Endothelial cell of umbilical vein (primary cell): ENCODE data around the gene SLC9B1. TPM values are rescaled to one million over a fixed set of nuclear protein-coding genes. Genes with fewer than 3 reads are reported as not detected.
A peak's percentile ranks its signal among the peaks of the same experiment; 100 is the strongest.

Experiments
- Bru-seq: library from RNA; stranded (reverse); fragments of 400-500 nt; gene quantifications from one replicate; lab custom pipeline; 2021; lab: Mats Ljungman, UMichigan
- BruChase-seq, 2 experiments: library from RNA; stranded (reverse); fragments of 400-500 nt; gene quantifications; one replicate each; lab custom pipeline; 2021; lab: Mats Ljungman, UMichigan
- BruUV-seq: library from RNA; stranded (reverse); fragments of 400-500 nt; replicated peaks from 2 replicates; lab custom pipeline; 2021; lab: Mats Ljungman, UMichigan
- CTCF ChIA-PET: fragments of 300-600, 350-600 bp; sonication (Branson Sonifier 250); formaldehyde crosslinking; loops from one replicate; lab custom pipeline; 2021; ENCODE audit warnings: antibody characterized with exemption, inconsistent platforms; lab: Charles Lee
- POLR2A ChIA-PET: fragments of 300-600, 350-600 bp; sonication (Branson Sonifier 250); formaldehyde crosslinking; loops from one replicate; lab custom pipeline; 2021; ENCODE audit warnings: antibody characterized with exemption, inconsistent platforms; lab: Charles Lee
- DNase-seq: peaks from one replicate; pipeline ENCODE4 v3.0.0-alpha.2; 2011; ENCODE audit warnings: low read depth, low spot score
- FAIRE-seq: peaks from 2 replicates; lab custom pipeline; 2011; peaks lifted over from hg19 to GRCh38; lab: Jason Lieb, UNC
- H2AFZ ChIP-seq: 2 replicates; pipeline ENCODE4 v1.6.0; 2012; ENCODE audit warnings: low read depth, low read length, control low read depth, inconsistent platforms
- H3K27ac ChIP-seq: 2 replicates; pipeline ENCODE4 v1.5.1; 2011; ENCODE audit warnings: low read depth, mild to moderate bottlenecking, control low read depth, low read length, moderate library complexity; ENCODE audit not compliant: insufficient read depth
- H3K27me3 ChIP-seq, 2 experiments: 2 replicates each; pipeline versions ENCODE4 v1.6.0 to v1.6.1; 2011; ENCODE audit warnings: low read length in 2 of 2, mixed read lengths in 1 of 2; ENCODE audit not compliant: control insufficient read depth in 2 of 2, insufficient read depth in 2 of 2
- H3K36me3 ChIP-seq, 2 experiments: 2 replicates in 1 of 2; 3 replicates in 1 of 2; pipeline ENCODE4 v1.5.1; 2011; ENCODE audit warnings: low read length in 2 of 2, mild to moderate bottlenecking in 1 of 2, moderate library complexity in 1 of 2; ENCODE audit not compliant: control insufficient read depth in 2 of 2, insufficient read depth in 2 of 2; ENCODE audit errors: extremely low read depth in 1 of 2
- H3K4me1 ChIP-seq: 3 replicates; pipeline ENCODE4 v1.5.1; 2011; ENCODE audit warnings: mild to moderate bottlenecking, low read length; ENCODE audit not compliant: control insufficient read depth, insufficient read depth; ENCODE audit errors: extremely low read depth
- H3K4me2 ChIP-seq: 2 replicates; pipeline ENCODE4 v1.6.1; 2011; ENCODE audit warnings: low read length, control low read depth, mixed read lengths; ENCODE audit not compliant: insufficient read depth
- H3K4me3 ChIP-seq, 3 experiments: fragments of 200-600 bp in 1 of 3; sonication (generic), shearing (Covaris generic) in 1 of 3; replicated peaks in 1 of 3; 2 replicates each; pipeline ENCODE4 v1.5.1; 2011 to 2016; ENCODE audit warnings: control low read depth in 3 of 3, low read length in 3 of 3, mild to moderate bottlenecking in 2 of 3, inconsistent platforms in 1 of 3, low read depth in 1 of 3, moderate library complexity in 1 of 3; ENCODE audit not compliant: insufficient read depth in 1 of 3
- H3K79me2 ChIP-seq: 2 replicates; pipeline ENCODE4 v1.6.0; 2012; ENCODE audit warnings: low read length, inconsistent platforms; ENCODE audit not compliant: control insufficient read depth, insufficient read depth
- H3K9ac ChIP-seq: replicated peaks from 2 replicates; pipeline ENCODE3; 2011; ENCODE audit warnings: low read length, control low read depth; ENCODE audit not compliant: insufficient read depth; ENCODE audit errors: extremely low read depth
- H3K9me1 ChIP-seq: replicated peaks from 3 replicates; pipeline ENCODE4 v1.6.0; 2011; ENCODE audit warnings: mild to moderate bottlenecking, low read length; ENCODE audit not compliant: control insufficient read depth, insufficient read depth; ENCODE audit errors: extremely low read depth
- H3K9me3 ChIP-seq: replicated peaks from 2 replicates; pipeline ENCODE4 v1.5.1; 2012; ENCODE audit warnings: low read length, inconsistent platforms; ENCODE audit not compliant: control insufficient read depth, insufficient read depth
- H4K20me1 ChIP-seq: replicated peaks from 2 replicates; pipeline ENCODE3; 2011; ENCODE audit warnings: mild to moderate bottlenecking, low read length; ENCODE audit not compliant: control insufficient read depth, insufficient read depth; ENCODE audit errors: extremely low read depth
- EZH2 ChIP-seq: IDR thresholded peaks from 2 replicates; pipeline ENCODE4 v1.6.1; 2012; ENCODE audit warnings: borderline replicate concordance, low read depth, mild to moderate bottlenecking, moderate library complexity, low read length, inconsistent platforms; ENCODE audit not compliant: severe bottlenecking
- FOS ChIP-seq: IDR thresholded peaks from 2 replicates; pipeline ENCODE4 v1.6.1; 2011; ENCODE audit warnings: mild to moderate bottlenecking, low read length, moderate library complexity, borderline replicate concordance; ENCODE audit not compliant: insufficient read depth
- POLR2A ChIP-seq: IDR thresholded peaks from 2 replicates; pipeline ENCODE4 v1.6.1; 2012; ENCODE audit warnings: low read depth, mild to moderate bottlenecking, control low read depth, low read length
- POLR2AphosphoS5 ChIP-seq: IDR thresholded peaks from 2 replicates; pipeline ENCODE4 v1.6.1; 2012; ENCODE audit warnings: low read depth, mild to moderate bottlenecking, control low read depth, low read length, moderate library complexity; ENCODE audit not compliant: insufficient read depth
- dilution Hi-C: fragments of 300-500 bp; cut with MboI; formaldehyde crosslinking; loops from one replicate; pipeline ENCODE4 v1.15.0; 2019; ENCODE audit warnings: low sequenced_read_pairs; ENCODE audit not compliant: extremely low pct_ligation_motif_present
- intact Hi-C: fragments of 100-400 bp; cut with micrococcal nuclease; formaldehyde crosslinking; loops from one replicate; pipeline ENCODE4 v1.10.0; 2022
- long read RNA-seq: library from polyadenylated mRNA; stranded (forward); transcript quantifications from one replicate; pipeline ENCODE4 v2.0.0, GENCODE V29; 2021
- polyA minus RNA-seq, 3 experiments: library from RNA; depleted of rRNA, polyadenylated mRNA; stranded (reverse); fragments of >200 nt; gene quantifications; 1 replicate in 1 of 3; 2 replicates in 2 of 3; pipeline ENCODE4 v1.2.3, GENCODE V29; 2011
- polyA plus RNA-seq, 4 experiments: library from polyadenylated mRNA; depleted of rRNA in 3 of 4; stranded (reverse) in 3 of 4; unstranded in 1 of 4; fragments of >200 nt; gene quantifications; 2 replicates each; pipeline versions ENCODE4 v1.2.1 to v1.2.3, GENCODE V29; 2011 to 2012; ENCODE audit warnings: missing spikeins in 1 of 4
- total RNA-seq: library from RNA; stranded (reverse); gene quantifications from 2 replicates; pipeline ENCODE4 v1.2.3, GENCODE V29; 2021
- TF ChIP-seq, protein P1 (sequence below), 2 donors: IDR thresholded peaks; 1 replicate in 1 of 2; 2 replicates in 1 of 2; pipeline ENCODE4 v1.5.1; 2011; ENCODE audit warnings: low read length in 2 of 2, mild to moderate bottlenecking in 2 of 2, moderate library complexity in 2 of 2, control low read depth in 1 of 2, inconsistent platforms in 1 of 2, low read depth in 1 of 2; ENCODE audit not compliant: insufficient read depth in 1 of 2; ENCODE audit errors: extremely low read depth in 1 of 2
- TF ChIP-seq, protein P2 (sequence below): IDR thresholded peaks from 2 replicates; pipeline ENCODE4 v1.6.1; 2011; ENCODE audit not compliant: insufficient read depth, insufficient read length

The SLC9B1 gene, protein sequence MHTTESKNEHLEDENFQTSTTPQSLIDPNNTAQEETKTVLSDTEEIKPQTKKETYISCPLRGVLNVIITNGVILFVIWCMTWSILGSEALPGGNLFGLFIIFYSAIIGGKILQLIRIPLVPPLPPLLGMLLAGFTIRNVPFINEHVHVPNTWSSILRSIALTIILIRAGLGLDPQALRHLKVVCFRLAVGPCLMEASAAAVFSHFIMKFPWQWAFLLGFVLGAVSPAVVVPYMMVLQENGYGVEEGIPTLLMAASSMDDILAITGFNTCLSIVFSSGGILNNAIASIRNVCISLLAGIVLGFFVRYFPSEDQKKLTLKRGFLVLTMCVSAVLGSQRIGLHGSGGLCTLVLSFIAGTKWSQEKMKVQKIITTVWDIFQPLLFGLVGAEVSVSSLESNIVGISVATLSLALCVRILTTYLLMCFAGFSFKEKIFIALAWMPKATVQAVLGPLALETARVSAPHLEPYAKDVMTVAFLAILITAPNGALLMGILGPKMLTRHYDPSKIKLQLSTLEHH
- 0.49 TPM in 1 of 2 replicates, not detected in the other for total RNA-seq
- 0.19 TPM in 2 replicates for polyA plus RNA-seq
- 0.07 and 0.12 TPM in 2 replicates for polyA plus RNA-seq (2011; cell fraction: cytosol; rRNA removed)
- 0.35 and 0.36 TPM in 2 replicates for polyA plus RNA-seq (2011; cell fraction: nucleus; rRNA removed)
- 0.20 TPM in 1 of 2 replicates, not detected in the other for polyA plus RNA-seq (2012)
- 0.76 and 0.97 TPM in 2 replicates for polyA minus RNA-seq
- polyA minus RNA-seq (2011; cell fraction: cytosol; rRNA and poly(A)+ RNA removed): not detected
- polyA minus RNA-seq (2011; cell fraction: nucleus; rRNA and poly(A)+ RNA removed): 0.96 and 1.3 TPM in 2 replicates
- percentile 23 among the genes with signal in this experiment for Bru-seq, nascent RNA
- BruChase-seq, experiment 1, labeled RNA remaining after a 6-hour chase: percentile 35 among the genes with signal in this experiment
- BruChase-seq, experiment 2, labeled RNA remaining after a 2-hour chase: percentile 26 among the genes with signal in this experiment
- long read RNA-seq, partial matches to known transcripts: 0 of 1 reads
- long read RNA-seq, other reads (novel, unspliced or antisense): 1 of 1 reads

DNA sequence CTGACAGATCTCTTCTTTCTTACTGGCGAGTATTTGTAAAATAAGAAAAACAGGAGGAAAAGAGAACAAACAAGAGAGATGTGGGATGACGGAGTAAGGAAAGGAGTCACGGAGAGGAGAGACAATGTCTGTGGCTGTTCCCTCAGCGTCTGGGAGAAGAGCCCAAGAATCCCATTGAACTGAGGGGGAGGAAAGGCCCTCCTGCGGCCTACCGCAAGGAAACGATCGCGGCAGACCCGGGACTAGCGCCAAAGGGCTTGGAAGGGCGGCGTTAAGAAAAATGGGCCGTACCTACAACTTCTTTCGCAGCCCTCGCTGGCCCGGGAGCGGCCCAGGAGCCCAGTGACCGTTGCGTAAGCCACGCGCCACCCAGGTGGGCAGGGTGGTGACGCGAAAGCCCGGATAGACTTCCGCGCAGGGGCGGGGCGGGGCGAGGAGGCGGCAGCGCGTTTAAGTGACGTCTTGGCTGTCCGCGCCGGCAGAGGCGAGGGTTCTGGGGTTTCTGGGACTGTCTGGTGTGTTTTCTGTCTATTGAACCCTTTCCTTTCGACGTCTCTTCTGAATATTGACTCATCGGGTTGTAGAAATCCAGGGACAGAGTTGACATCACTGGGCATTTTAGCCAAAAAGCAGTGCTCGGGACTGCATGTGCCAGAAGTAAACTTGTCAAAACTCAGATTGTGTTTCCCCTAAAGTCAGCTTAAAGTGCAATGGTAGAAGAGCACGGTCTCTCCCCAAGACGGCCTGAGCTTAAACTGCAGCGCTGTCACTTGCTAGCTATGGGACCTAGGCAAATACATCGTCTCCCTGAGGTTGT lies at the start of gene SLC9B1:
Gene SLC9B1 (minus strand): TSS at position 398 of the 817 bp plus-strand sequence. CDS start 27,994 bp downstream, outside the sequence.
- peak within 1 kb of the TSS; percentile 93 for H3K9ac ChIP-seq
- no peaks in the 10 kb centered on the region for H4K20me1 ChIP-seq
- H2AFZ ChIP-seq: peak within 1 kb of the TSS; percentile 98
- ChIA-PET POLR2A (interaction anchor here (0.7 kb wide), 1 partner anchor 24 kb away, joined by 4 read pairs; no protein-coding TSS in a partner anchor), CTCF (interaction anchor here (1.2 to 1.8 kb wide), 2 partner anchors 10 to 399 kb away, joined by 5 to 6 read pairs; no protein-coding TSS in a partner anchor)
- H3K9me1 ChIP-seq: no peaks in the 10 kb centered on the region
- TSS peak; percentile 99 for BruUV-seq
- dilution Hi-C loops: no loop called here
- DNase-seq: peak; percentile 96
- H3K4me1 ChIP-seq: peaks cover 8% of the 10 kb centered on the region
- H3K4me2 ChIP-seq: peak within 1 kb of the TSS; percentile 74
- H3K9me3 ChIP-seq: no peaks in the 10 kb centered on the region
- FAIRE-seq: peak; percentile 96
- peak within 1 kb of the TSS; percentile 68 for H3K27ac ChIP-seq
- H3K27me3 ChIP-seq: no peaks in the 10 kb centered on the region
- intact Hi-C loops: loop anchor here (1.0 to 2.0 kb wide), 4 partner anchors 79 to 518 kb away; partner anchors contain the start of genes BDH2, CISD2 and NFKB1
- peak; percentile 88 for TF ChIP-seq POLR2AphosphoS5
- TF ChIP-seq, protein P1, sequence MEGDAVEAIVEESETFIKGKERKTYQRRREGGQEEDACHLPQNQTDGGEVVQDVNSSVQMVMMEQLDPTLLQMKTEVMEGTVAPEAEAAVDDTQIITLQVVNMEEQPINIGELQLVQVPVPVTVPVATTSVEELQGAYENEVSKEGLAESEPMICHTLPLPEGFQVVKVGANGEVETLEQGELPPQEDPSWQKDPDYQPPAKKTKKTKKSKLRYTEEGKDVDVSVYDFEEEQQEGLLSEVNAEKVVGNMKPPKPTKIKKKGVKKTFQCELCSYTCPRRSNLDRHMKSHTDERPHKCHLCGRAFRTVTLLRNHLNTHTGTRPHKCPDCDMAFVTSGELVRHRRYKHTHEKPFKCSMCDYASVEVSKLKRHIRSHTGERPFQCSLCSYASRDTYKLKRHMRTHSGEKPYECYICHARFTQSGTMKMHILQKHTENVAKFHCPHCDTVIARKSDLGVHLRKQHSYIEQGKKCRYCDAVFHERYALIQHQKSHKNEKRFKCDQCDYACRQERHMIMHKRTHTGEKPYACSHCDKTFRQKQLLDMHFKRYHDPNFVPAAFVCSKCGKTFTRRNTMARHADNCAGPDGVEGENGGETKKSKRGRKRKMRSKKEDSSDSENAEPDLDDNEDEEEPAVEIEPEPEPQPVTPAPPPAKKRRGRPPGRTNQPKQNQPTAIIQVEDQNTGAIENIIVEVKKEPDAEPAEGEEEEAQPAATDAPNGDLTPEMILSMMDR (IDR thresholded peaks at IDR 0.05; ENCODE audit: extremely low read depth in 1 of 2, insufficient read depth in 1 of 2, low read depth in 1 of 2, low read length in 2 of 2): no peak
- no peak for TF ChIP-seq EZH2
- no peak for TF ChIP-seq FOS
- TF ChIP-seq, protein P2, sequence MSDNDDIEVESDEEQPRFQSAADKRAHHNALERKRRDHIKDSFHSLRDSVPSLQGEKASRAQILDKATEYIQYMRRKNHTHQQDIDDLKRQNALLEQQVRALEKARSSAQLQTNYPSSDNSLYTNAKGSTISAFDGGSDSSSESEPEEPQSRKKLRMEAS: peak; percentile 31
- TF ChIP-seq POLR2A: peak; percentile 79
- H3K36me3 ChIP-seq: no peaks in the 10 kb centered on the region
- peak within 1 kb of the TSS; percentile 28 to 62 (median 48) for H3K4me3 ChIP-seq
- no peaks in the 10 kb centered on the region for H3K79me2 ChIP-seq
